OCI-LY3 (cell line): Measurements from ENCODE around the gene CLCF1.

Experiments used
- CTCF ChIP-seq: fragments of 200-600, 300-600 bp; sonication (generic); IDR thresholded peaks from 2 replicates; pipeline ENCODE4 v1.5.1; 2014; ENCODE audit warnings: antibody characterized with exemption, low read length, low read depth
- EZH2phosphoT487 ChIP-seq: fragments of 200-600 bp; shearing (Covaris generic); IDR thresholded peaks from 2 replicates; pipeline ENCODE4 v1.6.1; 2018; ENCODE audit warnings: antibody characterized with exemption, mixed run types, low read depth

GRCh38 chr11:67422891-67423290 is 49.5 kb upstream of the CLCF1 start:
- TF ChIP-seq CTCF (no peak), EZH2phosphoT487 (no peak)
